HG03520 (cell line): Measurements from ENCODE around the gene TIA1.
"Not testable (repeated sequence)": the region's sequence is repeated elsewhere in the genome, so short reads cannot be mapped to it uniquely, and the experiment has no call there.

Experiments
- ATAC-seq: cut with Tn5 transposase; IDR thresholded peaks from one replicate; pipeline ENCODE4 v1.9.1; 2021; ENCODE audit warnings: mild to moderate bottlenecking, moderate library complexity; ENCODE audit not compliant: unreplicated experiment

Gene TIA1

DNA sequence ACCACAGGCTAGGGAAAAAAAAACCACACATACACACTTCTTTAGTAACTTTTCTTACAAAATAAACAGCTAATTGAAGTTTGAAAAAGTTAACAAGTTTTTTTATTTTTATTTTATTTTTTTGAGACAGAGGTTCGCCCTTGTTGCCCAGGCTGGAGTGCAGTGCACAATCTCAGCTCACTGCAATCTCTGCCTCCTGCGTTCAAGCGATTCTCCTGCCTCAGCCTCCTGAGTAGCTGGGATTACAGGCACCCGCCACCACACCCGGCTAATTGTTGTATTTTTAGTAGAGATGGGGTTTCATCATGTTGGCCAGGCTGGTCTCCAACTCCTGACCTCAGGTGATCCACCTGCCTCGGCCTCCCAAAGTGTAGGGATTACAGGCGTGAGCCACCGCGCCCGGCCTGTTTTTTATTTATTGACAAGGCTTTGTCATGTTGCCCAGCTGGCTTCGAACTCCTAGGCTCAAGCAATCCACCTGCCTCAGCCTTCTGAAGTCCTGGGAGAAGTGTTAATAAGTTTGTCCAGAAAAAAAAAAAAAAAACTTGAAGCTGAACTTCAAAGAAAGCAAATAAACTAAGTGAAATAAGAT lies 78.7 kb downstream of the TIA1 start:
- ATAC-seq = not testable (repeated sequence)

DNA sequence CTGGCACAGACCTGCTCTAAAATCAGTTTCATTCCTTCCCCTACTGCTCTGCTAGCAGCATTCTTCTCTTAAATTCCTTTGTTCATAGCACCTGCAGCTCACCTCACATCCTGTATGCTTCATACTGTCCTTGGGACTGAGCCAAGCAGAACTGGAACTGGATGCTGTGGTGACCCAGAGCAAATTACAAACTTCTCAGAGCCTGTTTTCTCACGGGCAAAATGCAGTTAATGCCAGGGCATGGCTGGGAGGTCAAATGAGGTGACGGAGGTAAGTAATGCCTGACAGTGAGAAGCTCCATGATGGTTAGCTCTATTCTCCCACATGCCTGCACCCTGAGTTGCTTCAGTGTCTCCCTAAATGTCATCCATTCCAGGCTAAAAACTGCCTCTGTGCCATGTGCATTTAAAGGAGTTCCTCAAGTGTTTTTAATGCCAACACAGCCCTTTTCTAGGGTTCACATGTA lies 87.3 kb downstream of the TIA1 start:
- no peak for ATAC-seq

DNA sequence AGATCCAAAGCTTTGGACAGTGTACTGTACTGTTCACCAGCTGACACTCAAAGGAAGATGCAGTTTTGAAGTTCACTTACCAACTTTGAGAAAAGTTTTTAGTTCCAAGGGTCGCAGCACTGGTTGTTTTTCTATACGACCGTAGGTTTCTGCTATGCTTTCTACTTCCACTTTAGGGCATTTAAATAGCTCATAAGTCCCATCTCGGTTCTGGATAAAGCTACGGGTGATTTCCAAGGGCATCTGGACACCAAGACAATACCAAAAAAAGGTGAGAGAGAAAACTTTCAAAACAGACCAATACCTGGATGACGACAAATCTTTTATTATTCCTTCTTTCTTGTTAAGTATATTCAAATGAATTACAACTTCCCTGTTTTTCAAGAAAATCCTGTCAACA lies 87.9 kb downstream of the TIA1 start:
- ATAC-seq = no peak
